Measurements from ENCODE around the gene KRTAP10-2.
A peak's percentile ranks its signal among the peaks of the same experiment; 100 is the strongest.

The KRTAP10-2 gene

GRCh38 chr21:44533121-44533890, 18.0 kb downstream of the KRTAP10-2 start:
- no peak for TF ChIP-seq CTCF (IDR thresholded peaks at IDR 0.05)
- no peak for DNase-seq (ENCODE audit: low spot score)

GRCh38 chr21:44532712-44533111, 18.6 kb downstream of the KRTAP10-2 start:
- Histone ChIP-seq H3K27ac (no peak overlapping the region), H3K4me3 (no peak overlapping the region)
- no peak for TF ChIP-seq CTCF (IDR thresholded peaks at IDR 0.05)
- DNase-seq (ENCODE audit: low spot score): peak; percentile 58

More at GRCh38 chr21:44533121-44533890, 18.0 kb downstream of the KRTAP10-2 start:
- Histone ChIP-seq H3K4me3 (no peak overlapping the region), H3K27ac (no peak overlapping the region)

DNA sequence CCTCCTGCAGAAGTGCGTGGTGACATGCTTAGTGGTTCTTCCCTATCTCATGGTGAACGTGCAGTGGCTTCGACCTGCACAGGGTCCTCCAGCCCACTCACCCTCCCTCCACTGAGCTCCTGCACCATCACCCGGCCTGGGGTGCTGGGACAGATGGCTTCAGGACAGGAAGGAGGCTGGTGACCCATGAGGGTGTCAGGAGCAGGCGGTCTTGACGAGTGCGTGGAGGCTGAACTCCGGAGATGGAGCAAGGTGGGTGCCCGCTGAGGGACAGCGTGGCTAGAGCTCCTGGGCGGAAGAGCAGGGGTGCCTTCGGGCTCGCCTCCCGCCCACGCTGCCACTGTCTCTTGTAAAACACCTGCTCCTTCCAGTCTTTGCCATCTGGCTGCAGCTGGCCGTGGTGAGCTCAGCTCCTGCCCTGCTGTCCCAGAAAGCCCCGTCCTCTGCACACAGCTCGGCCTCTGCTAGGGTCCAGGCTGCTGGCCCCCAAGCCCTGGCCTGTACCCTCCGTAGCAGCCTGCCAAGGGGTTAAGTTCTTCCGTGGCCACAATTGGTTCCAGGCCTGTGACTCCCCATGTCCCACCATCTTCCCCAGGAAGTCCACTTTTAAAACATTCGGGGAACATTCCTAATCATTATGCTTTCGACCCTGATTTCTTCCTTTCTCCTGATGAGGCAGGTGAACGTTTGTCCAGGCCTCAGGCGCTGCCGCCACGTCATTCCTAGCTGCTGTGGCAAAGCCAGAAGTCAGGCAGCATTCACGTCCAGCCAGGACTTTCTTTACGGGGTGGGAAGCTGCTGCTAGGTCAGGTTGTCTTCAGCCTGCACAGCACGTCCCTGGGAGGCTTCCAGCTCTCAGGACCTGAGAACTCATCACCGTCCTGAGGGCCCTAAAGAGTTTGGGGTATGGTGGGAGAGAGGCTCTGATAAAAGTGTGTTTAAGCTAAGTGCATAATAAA, 19.4 kb downstream of the KRTAP10-2 start:
- H3K27ac ChIP-seq: no peak overlapping the region
- no peak overlapping the region for H3K4me3 ChIP-seq
- TF ChIP-seq CTCF (IDR thresholded peaks at IDR 0.05): no peak
- DNase-seq (ENCODE audit: low spot score): no peak

- Histone ChIP-seq H3K27ac (no peak overlapping the region), H3K4me3 (no peak overlapping the region)
- TF ChIP-seq CTCF (IDR thresholded peaks at IDR 0.05): no peak
- DNase-seq (ENCODE audit: low spot score): no peak
Measured at GRCh38 chr21:44530903-44531605, 20.3 kb downstream of the KRTAP10-2 start.

- Histone ChIP-seq H3K27ac (no peak overlapping the region), H3K4me3 (no peak overlapping the region)
- no peak for TF ChIP-seq CTCF (IDR thresholded peaks at IDR 0.05)
- DNase-seq (ENCODE audit: low spot score): no peak
Measured at GRCh38 chr21:44530221-44530902, 20.9 kb downstream of the KRTAP10-2 start.

GRCh38 chr21:44529503-44530125, 21.7 kb downstream of the KRTAP10-2 start:
- no peak overlapping the region for H3K4me3 ChIP-seq
- DNase-seq (ENCODE audit: low spot score): no peak
- no peak for TF ChIP-seq CTCF (IDR thresholded peaks at IDR 0.05)
- H3K27ac ChIP-seq: no peak overlapping the region

All from coronary artery (tissue), 2 donors.